ENCODE results near the gene C19orf81. TPM values are rescaled to one million over a fixed set of nuclear protein-coding genes. Genes with fewer than 3 reads are reported as not detected.

C19orf81 gene
- total RNA-seq, result 1 to 10 TPM in 1 of 4 donors, under 1 TPM in 2, not detected in 1; 0.50 to 1.8 (median 0.54) TPM
- polyA plus RNA-seq, result 1 to 10 TPM in 1 of 3 donors, not detected in 2; 1.5 TPM
- long read RNA-seq, donor 1, result 0 reads
- long read RNA-seq, donor 2, result 0 reads

GRCh38 chr19:50649433-50650391, at the start of gene C19orf81:
Gene C19orf81, plus strand, starts transcription at chr19:50649445. Its CDS starts 0 bp downstream, at chr19:50649445.
- H3K27ac ChIP-seq, result no peak within 1 kb of the TSS
- no peak for DNase-seq
- H3K9me3 ChIP-seq, result no peaks in the 10 kb centered on the region
- no peak for ATAC-seq
- H3K36me3 ChIP-seq (ENCODE audit: insufficient read depth in 1 of 2, low read depth in 1 of 2), result no peaks in the 10 kb centered on the region
- intact Hi-C loops (cut with DNase I), result no loop called here
- peaks cover 0 to 41% (median 2%) of the 10 kb centered on the region in 3 donors for H3K27me3 ChIP-seq (ENCODE audit: insufficient read depth in 3 of 3, low read length in 2 of 3)
- no peak for TF ChIP-seq CTCF (IDR thresholded peaks at IDR 0.05)
- no peak within 1 kb of the TSS for H3K4me3 ChIP-seq
- no peaks in the 10 kb centered on the region for H3K4me1 ChIP-seq
- WGBS, 3 donors, result 17 to 24% (median 24%) methylated on average over 7 of the region's 7 CpGs

GRCh38 chr19:50601407-50602088, 47.7 kb upstream of the C19orf81 start:
- H3K4me3 ChIP-seq, result no peak overlapping the region
- ATAC-seq, result no peak
- WGBS, 3 donors, result 68 to 74% (median 70%) methylated on average over 11 of the region's 11 CpGs
- no peak for DNase-seq
- no peaks in the 10 kb centered on the region for H3K4me1 ChIP-seq
- no peak for TF ChIP-seq CTCF (IDR thresholded peaks at IDR 0.05)
- H3K27me3 ChIP-seq (ENCODE audit: insufficient read depth in 3 of 3, low read length in 2 of 3), result peaks cover 0 to 23% (median 5%) of the 10 kb centered on the region in 3 donors
- no peaks in the 10 kb centered on the region for H3K36me3 ChIP-seq (ENCODE audit: insufficient read depth in 1 of 2, low read depth in 1 of 2)
- no peak overlapping the region for H3K27ac ChIP-seq
- no peaks in the 10 kb centered on the region for H3K9me3 ChIP-seq
- intact Hi-C loops (cut with DNase I), result no loop called here

GRCh38 chr19:50602089-50602422, 47.2 kb upstream of the C19orf81 start:
- intact Hi-C loops (cut with DNase I), result no loop called here
- peaks cover 0 to 27% (median 5%) of the 10 kb centered on the region in 3 donors for H3K27me3 ChIP-seq (ENCODE audit: insufficient read depth in 3 of 3, low read length in 2 of 3)
- H3K9me3 ChIP-seq, result no peaks in the 10 kb centered on the region
- no peak for TF ChIP-seq CTCF (IDR thresholded peaks at IDR 0.05)
- WGBS, 3 donors, result 83 to 88% (median 85%) methylated on average over 5 of the region's 5 CpGs
- DNase-seq (no peak), ATAC-seq (no peak)
- no peak overlapping the region for H3K4me3 ChIP-seq
- no peaks in the 10 kb centered on the region for H3K4me1 ChIP-seq
- H3K27ac ChIP-seq, result no peak overlapping the region
- no peaks in the 10 kb centered on the region for H3K36me3 ChIP-seq (ENCODE audit: insufficient read depth in 1 of 2, low read depth in 1 of 2)

GRCh38 chr19:50602496-50602895, 46.7 kb upstream of the C19orf81 start:
- Histone ChIP-seq H3K27ac (no peak overlapping the region), H3K4me3 (no peak overlapping the region), H3K36me3 (ENCODE audit: insufficient read depth in 1 of 2, low read depth in 1 of 2) (no peaks in the 10 kb centered on the region), H3K9me3 (no peaks in the 10 kb centered on the region), H3K4me1 (no peaks in the 10 kb centered on the region), H3K27me3 (ENCODE audit: insufficient read depth in 3 of 3, low read length in 2 of 3) (peaks cover 0 to 31% (median 5%) of the 10 kb centered on the region in 3 donors)
- intact Hi-C loops (cut with DNase I), result no loop called here
- TF ChIP-seq CTCF (IDR thresholded peaks at IDR 0.05), result no peak
- WGBS, 3 donors, result 77 to 89% (median 80%) methylated on average over 5 to 6 of the region's 6 CpGs
- ATAC-seq (no peak), DNase-seq (no peak)
